Liver (tissue), 9 donors: ENCODE data around the gene HBG2. TPM values are rescaled to one million over a fixed set of nuclear protein-coding genes. Genes with fewer than 3 reads are reported as not detected.

ENCODE experiments used
- DNase-seq: peaks from one replicate; pipeline ENCODE4 v3.0.0-alpha.2; 2017; ENCODE audit warnings: low spot score
- H3K27ac ChIP-seq, 2 donors: one replicate each; pipeline ENCODE4 v1.7.0; 2013; ENCODE audit warnings: inconsistent platforms in 2 of 2, low read length in 2 of 2, control low read depth in 1 of 2, low read depth in 1 of 2, mild to moderate bottlenecking in 1 of 2
- H3K27me3 ChIP-seq, 4 donors: one replicate each; pipeline versions ENCODE4 v1.6.1 to v1.7.0; 2013; ENCODE audit warnings: low read length in 3 of 4, inconsistent platforms in 1 of 4, mild to moderate bottlenecking in 1 of 4, moderate library complexity in 1 of 4; ENCODE audit not compliant: control insufficient read depth in 4 of 4, insufficient read depth in 4 of 4
- H3K36me3 ChIP-seq, 4 donors: one replicate each; pipeline versions ENCODE4 v1.6.1 to v1.7.0; 2013; ENCODE audit warnings: low read length in 3 of 4, mild to moderate bottlenecking in 3 of 4, low read depth in 1 of 4, moderate library complexity in 1 of 4; ENCODE audit not compliant: control insufficient read depth in 4 of 4, insufficient read depth in 3 of 4
- H3K4me1 ChIP-seq, 4 donors: one replicate each; pipeline versions ENCODE4 v1.6.1 to v1.7.0; 2013; ENCODE audit warnings: low read length in 3 of 4, mild to moderate bottlenecking in 3 of 4, moderate library complexity in 1 of 4; ENCODE audit not compliant: control insufficient read depth in 4 of 4, insufficient read depth in 4 of 4
- H3K4me3 ChIP-seq, 3 donors: one replicate each; pipeline versions ENCODE4 v1.6.1 to v1.7.0; 2013; ENCODE audit warnings: low read length in 3 of 3, control low read depth in 1 of 3, low read depth in 1 of 3, mild to moderate bottlenecking in 1 of 3
- H3K9ac ChIP-seq, 2 donors: one replicate each; pipeline ENCODE4 v1.7.0; 2013; ENCODE audit warnings: low read length in 2 of 2, mild to moderate bottlenecking in 2 of 2, moderate library complexity in 2 of 2, control low read depth in 1 of 2, low read depth in 1 of 2
- H3K9me3 ChIP-seq, 4 donors: one replicate each; pipeline versions ENCODE4 v1.6.1 to v1.7.0; 2013; ENCODE audit warnings: low read length in 3 of 4; ENCODE audit not compliant: control insufficient read depth in 4 of 4
- EGR1 ChIP-seq, 2 donors: IDR thresholded peaks; 2 replicates each; pipeline ENCODE4 v1.6.1; 2016 to 2018; ENCODE audit warnings: antibody characterized with exemption in 2 of 2, low read depth in 2 of 2
- HNF4G ChIP-seq: IDR thresholded peaks from 2 replicates; pipeline ENCODE4 v1.6.1; 2016; ENCODE audit warnings: antibody characterized with exemption
- MAX ChIP-seq: IDR thresholded peaks from 2 replicates; pipeline ENCODE4 v1.6.1; 2016; ENCODE audit warnings: antibody characterized with exemption
- RAD21 ChIP-seq, 2 donors: IDR thresholded peaks; 2 replicates each; pipeline ENCODE4 v1.6.1; 2016; ENCODE audit warnings: antibody characterized with exemption in 2 of 2, mild to moderate bottlenecking in 2 of 2
- RXRA ChIP-seq, 2 donors: IDR thresholded peaks; 2 replicates each; pipeline ENCODE4 v1.6.1; 2017 to 2018; ENCODE audit warnings: antibody characterized with exemption in 2 of 2, mild to moderate bottlenecking in 1 of 2
- SP1 ChIP-seq: IDR thresholded peaks from 2 replicates; pipeline ENCODE4 v1.6.1; 2018; ENCODE audit warnings: antibody characterized with exemption, mild to moderate bottlenecking
- YY1 ChIP-seq: IDR thresholded peaks from 2 replicates; pipeline ENCODE4 v1.6.1; 2016; ENCODE audit warnings: antibody characterized with exemption, mild to moderate bottlenecking
- WGBS: extraction: QIAGEN DNeasy Blood & Tissue Kit; methylation state at CpG from one replicate; pipeline ENCODE4 v1.1.7; 2013; 5-methylcytosine and 5-hydroxymethylcytosine counted together
- polyA plus RNA-seq, 2 donors: library from polyadenylated mRNA; stranded (reverse) in 1 of 2; unstranded in 1 of 2; fragments of 200-250 nt in 1 of 2; fragments of >200 nt in 1 of 2; fragmentation: Nextera tagmentation in 1 of 2; extraction: Ambion mirVana in 1 of 2; gene quantifications; one replicate each; pipeline versions ENCODE4 v1.2.1 to v1.2.3, GENCODE V29; 2013 to 2015
- total RNA-seq, 2 donors: library from RNA; depleted of rRNA; stranded (reverse); fragments of >200 nt; gene quantifications; one replicate each; pipeline ENCODE4 v1.2.3, GENCODE V29; 2014
- TF ChIP-seq, protein P1 (sequence below): IDR thresholded peaks from 2 replicates; pipeline ENCODE4 v1.6.1; 2016; ENCODE audit warnings: antibody characterized with exemption, mild to moderate bottlenecking
- TF ChIP-seq, protein P2 (sequence below): IDR thresholded peaks from 2 replicates; pipeline ENCODE4 v1.6.1; 2016; ENCODE audit warnings: antibody characterized with exemption
- TF ChIP-seq, protein P3 (sequence below): fragments of 150-350 bp; IDR thresholded peaks from 2 replicates; pipeline ENCODE4 v1.5.1; 2017; ENCODE audit warnings: improper control_type of control experiment, low read depth, low read length; ENCODE audit not compliant: missing input control
- TF ChIP-seq, protein P4 (sequence below): IDR thresholded peaks from 2 replicates; pipeline ENCODE4 v1.6.1; 2016; ENCODE audit warnings: antibody characterized with exemption
- donor health status: healthy.
- donor health status: healthy.
- donor health status: healthy.
- donor health status: healthy.
- donor health status: healthy.

The HBG2 gene
- total and polyA plus RNA-seq, 4 donors, result 0.71 to 55,632 TPM; not detected in 2

DNA sequence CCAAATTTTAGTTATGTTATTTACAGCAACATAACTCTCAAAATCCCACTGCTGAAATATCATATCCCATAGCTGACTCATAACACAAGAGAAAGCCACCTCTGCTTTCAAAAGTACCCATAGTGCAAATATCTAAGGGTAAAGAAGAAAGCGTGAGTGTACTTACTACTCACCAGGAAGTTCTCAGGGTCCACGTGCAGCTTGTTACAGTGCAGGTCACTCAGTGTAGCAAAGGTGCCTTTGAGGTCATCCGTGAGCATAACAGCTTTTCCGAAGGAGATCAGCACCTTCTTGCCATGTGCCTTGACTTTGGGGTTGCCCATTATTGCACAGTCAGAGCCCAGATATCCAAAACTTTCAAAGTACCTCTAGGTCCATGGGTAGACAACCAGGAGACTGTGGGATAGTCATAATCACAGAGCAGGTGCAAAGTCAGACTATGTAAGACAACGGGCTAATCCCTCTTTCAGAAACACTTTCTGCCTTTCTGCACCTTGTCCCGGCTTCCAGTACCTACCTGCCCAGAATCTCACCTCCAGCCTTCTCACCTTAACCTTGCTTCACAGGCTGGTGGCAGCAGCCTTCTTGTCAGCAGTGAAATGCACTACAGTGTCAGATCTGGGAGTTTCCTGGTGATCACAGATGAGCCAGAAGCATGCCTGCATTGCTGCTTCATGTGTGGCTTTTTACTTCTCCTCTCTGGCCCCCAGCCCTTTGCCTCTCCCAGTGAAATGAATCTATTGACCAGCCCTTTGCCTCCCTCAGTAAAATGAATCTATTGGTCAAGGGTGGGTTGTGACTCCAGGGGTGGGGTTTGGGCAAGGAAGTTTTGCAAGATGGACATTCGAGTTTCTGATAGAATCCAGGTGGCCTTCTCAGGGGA, 11.4 kb downstream of the HBG2 start:
- Histone ChIP-seq H3K4me1 (no peaks in the 10 kb centered on the region), H3K9me3 (peaks cover 0 to 2% (median 0%) of the 10 kb centered on the region in 4 donors), H3K27ac (no peak overlapping the region), H3K27me3 (peaks cover 0 to 3% (median 0%) of the 10 kb centered on the region in 4 donors), H3K36me3 (no peaks in the 10 kb centered on the region), H3K4me3 (no peak overlapping the region), H3K9ac (no peak overlapping the region)
- DNase-seq, result peak; percentile 36
- TF ChIP-seq, protein P1, sequence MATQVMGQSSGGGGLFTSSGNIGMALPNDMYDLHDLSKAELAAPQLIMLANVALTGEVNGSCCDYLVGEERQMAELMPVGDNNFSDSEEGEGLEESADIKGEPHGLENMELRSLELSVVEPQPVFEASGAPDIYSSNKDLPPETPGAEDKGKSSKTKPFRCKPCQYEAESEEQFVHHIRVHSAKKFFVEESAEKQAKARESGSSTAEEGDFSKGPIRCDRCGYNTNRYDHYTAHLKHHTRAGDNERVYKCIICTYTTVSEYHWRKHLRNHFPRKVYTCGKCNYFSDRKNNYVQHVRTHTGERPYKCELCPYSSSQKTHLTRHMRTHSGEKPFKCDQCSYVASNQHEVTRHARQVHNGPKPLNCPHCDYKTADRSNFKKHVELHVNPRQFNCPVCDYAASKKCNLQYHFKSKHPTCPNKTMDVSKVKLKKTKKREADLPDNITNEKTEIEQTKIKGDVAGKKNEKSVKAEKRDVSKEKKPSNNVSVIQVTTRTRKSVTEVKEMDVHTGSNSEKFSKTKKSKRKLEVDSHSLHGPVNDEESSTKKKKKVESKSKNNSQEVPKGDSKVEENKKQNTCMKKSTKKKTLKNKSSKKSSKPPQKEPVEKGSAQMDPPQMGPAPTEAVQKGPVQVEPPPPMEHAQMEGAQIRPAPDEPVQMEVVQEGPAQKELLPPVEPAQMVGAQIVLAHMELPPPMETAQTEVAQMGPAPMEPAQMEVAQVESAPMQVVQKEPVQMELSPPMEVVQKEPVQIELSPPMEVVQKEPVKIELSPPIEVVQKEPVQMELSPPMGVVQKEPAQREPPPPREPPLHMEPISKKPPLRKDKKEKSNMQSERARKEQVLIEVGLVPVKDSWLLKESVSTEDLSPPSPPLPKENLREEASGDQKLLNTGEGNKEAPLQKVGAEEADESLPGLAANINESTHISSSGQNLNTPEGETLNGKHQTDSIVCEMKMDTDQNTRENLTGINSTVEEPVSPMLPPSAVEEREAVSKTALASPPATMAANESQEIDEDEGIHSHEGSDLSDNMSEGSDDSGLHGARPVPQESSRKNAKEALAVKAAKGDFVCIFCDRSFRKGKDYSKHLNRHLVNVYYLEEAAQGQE, result no peak
- no peak for TF ChIP-seq HNF4G
- TF ChIP-seq, protein P2, sequence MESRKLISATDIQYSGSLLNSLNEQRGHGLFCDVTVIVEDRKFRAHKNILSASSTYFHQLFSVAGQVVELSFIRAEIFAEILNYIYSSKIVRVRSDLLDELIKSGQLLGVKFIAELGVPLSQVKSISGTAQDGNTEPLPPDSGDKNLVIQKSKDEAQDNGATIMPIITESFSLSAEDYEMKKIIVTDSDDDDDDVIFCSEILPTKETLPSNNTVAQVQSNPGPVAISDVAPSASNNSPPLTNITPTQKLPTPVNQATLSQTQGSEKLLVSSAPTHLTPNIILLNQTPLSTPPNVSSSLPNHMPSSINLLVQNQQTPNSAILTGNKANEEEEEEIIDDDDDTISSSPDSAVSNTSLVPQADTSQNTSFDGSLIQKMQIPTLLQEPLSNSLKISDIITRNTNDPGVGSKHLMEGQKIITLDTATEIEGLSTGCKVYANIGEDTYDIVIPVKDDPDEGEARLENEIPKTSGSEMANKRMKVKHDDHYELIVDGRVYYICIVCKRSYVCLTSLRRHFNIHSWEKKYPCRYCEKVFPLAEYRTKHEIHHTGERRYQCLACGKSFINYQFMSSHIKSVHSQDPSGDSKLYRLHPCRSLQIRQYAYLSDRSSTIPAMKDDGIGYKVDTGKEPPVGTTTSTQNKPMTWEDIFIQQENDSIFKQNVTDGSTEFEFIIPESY, result no peak
- 67% methylated on average over 7 of the region's 7 CpGs for WGBS

DNA sequence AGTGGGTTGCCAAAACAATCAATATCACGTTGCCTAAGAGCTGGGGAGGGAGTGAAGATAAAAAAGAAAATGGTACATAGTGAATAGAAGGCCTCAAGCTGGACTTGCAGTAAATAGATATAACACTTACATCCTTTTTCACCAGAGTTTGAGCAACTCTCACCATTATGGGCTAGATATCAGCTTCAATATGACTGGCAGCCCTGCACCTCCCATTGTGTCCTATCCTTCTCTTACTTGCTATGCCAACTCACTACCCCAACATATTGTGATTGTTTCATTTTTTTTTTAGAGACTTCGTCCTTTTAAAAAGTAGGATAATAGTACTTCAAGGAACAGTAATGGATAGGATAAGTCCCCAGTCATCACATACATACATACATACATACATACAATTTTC, 12.4 kb downstream of the HBG2 start:
- no peak for DNase-seq
- TF ChIP-seq, protein P3, sequence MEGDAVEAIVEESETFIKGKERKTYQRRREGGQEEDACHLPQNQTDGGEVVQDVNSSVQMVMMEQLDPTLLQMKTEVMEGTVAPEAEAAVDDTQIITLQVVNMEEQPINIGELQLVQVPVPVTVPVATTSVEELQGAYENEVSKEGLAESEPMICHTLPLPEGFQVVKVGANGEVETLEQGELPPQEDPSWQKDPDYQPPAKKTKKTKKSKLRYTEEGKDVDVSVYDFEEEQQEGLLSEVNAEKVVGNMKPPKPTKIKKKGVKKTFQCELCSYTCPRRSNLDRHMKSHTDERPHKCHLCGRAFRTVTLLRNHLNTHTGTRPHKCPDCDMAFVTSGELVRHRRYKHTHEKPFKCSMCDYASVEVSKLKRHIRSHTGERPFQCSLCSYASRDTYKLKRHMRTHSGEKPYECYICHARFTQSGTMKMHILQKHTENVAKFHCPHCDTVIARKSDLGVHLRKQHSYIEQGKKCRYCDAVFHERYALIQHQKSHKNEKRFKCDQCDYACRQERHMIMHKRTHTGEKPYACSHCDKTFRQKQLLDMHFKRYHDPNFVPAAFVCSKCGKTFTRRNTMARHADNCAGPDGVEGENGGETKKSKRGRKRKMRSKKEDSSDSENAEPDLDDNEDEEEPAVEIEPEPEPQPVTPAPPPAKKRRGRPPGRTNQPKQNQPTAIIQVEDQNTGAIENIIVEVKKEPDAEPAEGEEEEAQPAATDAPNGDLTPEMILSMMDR, result no peak
- H3K4me1 ChIP-seq, result no peaks in the 10 kb centered on the region
- peaks cover 0 to 3% (median 0%) of the 10 kb centered on the region in 4 donors for H3K27me3 ChIP-seq
- no peak overlapping the region for H3K4me3 ChIP-seq
- peaks cover 0 to 2% (median 0%) of the 10 kb centered on the region in 4 donors for H3K9me3 ChIP-seq
- 49% methylated on average over 2 of the region's 2 CpGs for WGBS
- H3K36me3 ChIP-seq, result no peaks in the 10 kb centered on the region
- no peak overlapping the region for H3K27ac ChIP-seq
- no peak overlapping the region for H3K9ac ChIP-seq

- H3K9me3 ChIP-seq, result peaks cover 0 to 2% (median 0%) of the 10 kb centered on the region in 4 donors
- H3K27me3 ChIP-seq, result peaks cover 0 to 3% (median 0%) of the 10 kb centered on the region in 4 donors
- no peak overlapping the region for H3K27ac ChIP-seq
- no peak for DNase-seq
- no peaks in the 10 kb centered on the region for H3K4me1 ChIP-seq
- 55% methylated on average over 3 of the region's 3 CpGs for WGBS
- no peak overlapping the region for H3K9ac ChIP-seq
- H3K4me3 ChIP-seq, result no peak overlapping the region
- H3K36me3 ChIP-seq, result no peaks in the 10 kb centered on the region
- TF ChIP-seq YY1 (no peak), EGR1 (IDR thresholded peaks at IDR 0.05; ENCODE audit: low read depth in 2 of 2) (no peak), RXRA (IDR thresholded peaks at IDR 0.05) (no peak), RAD21 (IDR thresholded peaks at IDR 0.05) (no peak), MAX (no peak), HNF4G (no peak), SP1 (no peak)
- TF ChIP-seq, protein P1, result no peak
- TF ChIP-seq, protein P4, sequence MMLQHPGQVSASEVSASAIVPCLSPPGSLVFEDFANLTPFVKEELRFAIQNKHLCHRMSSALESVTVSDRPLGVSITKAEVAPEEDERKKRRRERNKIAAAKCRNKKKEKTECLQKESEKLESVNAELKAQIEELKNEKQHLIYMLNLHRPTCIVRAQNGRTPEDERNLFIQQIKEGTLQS, result no peak
Observed at GRCh38 chr11:5241458-5241857, 13.1 kb downstream of the HBG2 start.
